HG03135 (cell line): ENCODE results near the gene SOX13.

ENCODE experiments used
- ATAC-seq: cut with Tn5 transposase; IDR thresholded peaks from one replicate; pipeline ENCODE4 v1.9.1; 2021; ENCODE audit warnings: mild to moderate bottlenecking, moderate library complexity; ENCODE audit not compliant: unreplicated experiment

SOX13 gene

GRCh38 chr1:204103431-204103741 is 30.5 kb downstream of the SOX13 start:
- no peak for ATAC-seq

DNA sequence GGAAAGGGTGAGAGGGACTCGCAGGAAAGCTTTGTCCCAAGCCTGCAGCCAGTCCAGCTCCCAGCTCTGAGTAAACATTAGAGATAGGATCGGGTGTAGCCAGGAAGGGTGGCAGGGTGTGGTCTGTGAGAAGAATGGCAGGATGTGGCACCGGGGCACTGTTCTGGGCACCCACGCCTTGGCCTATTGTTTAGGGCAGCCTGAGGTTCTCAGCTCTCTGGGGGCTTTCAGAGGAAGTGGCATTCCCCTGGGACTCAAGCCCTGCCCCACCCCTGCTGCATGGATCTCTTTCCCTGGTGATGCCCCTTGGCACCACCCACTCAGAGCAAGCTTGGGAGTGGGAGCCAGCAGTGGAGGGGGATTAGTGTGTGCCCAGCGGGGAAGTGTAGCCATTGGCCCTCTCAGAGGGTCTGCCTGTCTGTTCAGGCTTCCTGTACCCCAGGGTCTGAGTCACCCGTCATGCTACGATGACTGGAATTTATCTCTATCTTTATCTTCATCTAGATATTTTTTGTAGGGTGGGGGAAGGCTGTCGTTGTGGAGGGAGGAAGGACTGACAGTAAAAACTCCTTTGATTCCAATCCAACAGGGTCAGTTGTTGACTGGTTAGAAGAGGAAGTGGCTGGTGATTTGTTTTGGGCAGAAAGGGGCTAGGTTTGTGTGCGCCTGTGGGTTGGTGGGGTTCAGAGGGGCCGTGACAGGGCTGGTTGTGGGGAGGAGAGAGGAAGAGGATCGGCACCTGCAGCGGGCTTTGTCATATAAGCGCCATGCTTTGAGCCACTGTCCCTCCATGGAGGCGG is 31.6 kb downstream of the SOX13 start:
- no peak for ATAC-seq

DNA sequence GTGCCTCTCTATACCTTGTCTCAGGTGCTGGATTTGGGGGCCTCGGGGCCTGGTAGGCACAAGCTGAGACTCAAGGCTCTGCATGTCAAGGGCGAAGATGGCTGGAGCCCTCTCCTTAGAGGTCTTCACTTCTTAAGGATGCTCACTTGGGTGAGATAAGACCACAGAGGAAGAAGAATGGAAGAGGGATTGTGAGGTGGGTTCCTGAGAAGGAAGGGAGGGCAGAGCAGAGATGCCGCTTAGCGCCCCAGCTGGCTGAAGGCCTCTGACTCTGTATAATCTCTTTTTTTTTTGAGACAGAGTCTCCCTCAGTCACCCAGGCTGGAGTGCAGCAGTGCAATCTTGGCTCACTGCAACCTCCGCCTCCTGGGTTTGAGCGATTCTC is 32.2 kb downstream of the SOX13 start:
- no peak for ATAC-seq

DNA sequence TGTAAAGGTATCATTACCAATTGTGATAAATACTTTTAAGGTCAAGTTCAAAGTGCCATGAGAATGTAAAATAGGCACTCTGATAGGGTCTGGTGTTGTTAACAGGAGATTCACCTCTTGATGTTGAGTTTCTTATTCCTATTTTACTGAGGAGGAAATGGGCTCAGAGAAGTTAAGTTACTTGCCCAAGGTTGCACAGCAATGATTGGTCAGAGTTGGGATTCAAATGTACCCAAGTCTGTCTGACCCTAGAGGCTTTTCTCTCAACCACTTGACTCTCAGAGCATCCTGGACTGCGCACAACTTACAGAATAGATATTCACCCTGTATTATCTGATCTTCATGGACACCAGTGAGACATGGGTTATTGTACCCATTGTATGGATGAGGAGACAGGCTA is 33.9 kb downstream of the SOX13 start:
- ATAC-seq, result no peak

GRCh38 chr1:204107892-204108291 is 35.0 kb downstream of the SOX13 start:
- no peak for ATAC-seq

DNA sequence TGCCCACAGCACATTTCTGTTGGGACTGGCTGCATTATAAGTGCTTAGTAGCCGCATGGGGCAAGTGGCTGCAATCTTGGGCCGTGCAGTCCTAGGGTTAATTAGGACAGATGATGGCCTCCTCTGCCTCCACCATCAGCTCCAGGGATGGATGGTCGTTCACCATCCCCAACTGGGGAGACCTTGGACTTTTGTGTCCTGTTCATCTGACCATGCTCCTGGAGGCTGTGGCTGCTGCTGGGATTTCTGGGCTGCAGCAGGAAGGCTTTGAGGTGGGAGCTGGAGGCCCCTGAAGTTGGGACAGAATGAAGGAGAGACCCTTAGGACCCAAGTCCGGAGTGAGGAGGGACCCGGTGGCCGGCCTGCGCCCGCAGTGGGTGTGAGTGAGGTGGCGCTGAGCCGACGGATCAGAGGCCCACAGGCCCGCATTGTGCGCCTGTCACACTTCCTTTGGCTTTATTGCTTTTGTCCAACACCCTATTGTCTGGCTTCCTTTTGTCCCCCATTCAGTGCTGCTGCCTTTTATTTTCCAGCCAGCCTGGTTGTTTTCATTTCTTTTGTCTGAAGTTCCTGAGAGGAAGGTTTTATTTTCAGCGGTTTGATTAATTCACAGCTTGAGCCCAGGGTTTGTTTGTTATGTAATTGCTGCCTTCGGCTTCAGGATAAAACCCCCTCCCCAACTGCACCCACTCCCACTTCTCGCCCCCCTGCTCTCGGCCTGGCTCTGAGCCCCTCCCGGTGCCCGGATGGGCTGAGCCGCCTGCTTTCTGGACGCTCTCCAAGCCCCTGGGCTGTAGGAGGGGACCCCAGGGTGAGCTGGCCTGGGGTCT is 35.6 kb downstream of the SOX13 start:
- no peak for ATAC-seq

DNA sequence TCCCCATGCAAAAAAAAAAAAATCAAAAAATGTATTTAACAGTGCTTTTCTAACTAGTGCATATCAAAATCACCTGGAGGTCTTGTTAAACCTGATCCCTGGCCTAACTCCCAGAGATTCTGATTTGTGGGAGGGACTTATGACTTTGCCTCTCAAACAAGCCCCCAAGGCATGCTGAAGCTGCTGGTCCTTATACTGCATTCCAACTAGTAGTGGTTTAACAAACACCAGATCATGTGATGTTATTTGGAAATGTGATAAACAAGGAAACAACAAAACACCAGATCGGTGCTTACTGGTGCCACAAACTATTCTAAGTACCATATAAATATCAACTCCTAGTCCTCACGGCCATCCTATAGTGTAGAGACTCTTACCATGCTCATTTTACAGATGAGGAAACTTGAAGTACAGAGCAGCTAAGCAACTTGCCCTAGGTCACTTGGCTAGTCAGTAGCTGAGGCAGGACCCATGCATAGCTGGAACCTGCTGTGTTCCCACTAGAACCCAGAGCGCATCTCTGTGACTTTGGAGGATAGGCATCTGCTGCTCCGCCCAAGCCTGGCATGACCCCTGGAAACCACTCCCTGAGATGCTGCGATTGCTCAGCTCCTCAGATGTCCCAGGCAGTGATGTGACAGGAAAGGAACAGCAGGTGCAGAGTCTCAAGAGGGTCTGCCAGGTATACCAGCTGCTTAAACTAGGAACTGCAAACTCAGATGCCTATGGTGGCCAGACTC is 38.1 kb downstream of the SOX13 start:
- ATAC-seq, result no peak

- no peak for ATAC-seq
These were observed 40.2 kb downstream of the SOX13 start for GRCh38 chr1:204112876-204113730.

GRCh38 chr1:204113896-204114295 is 41.0 kb downstream of the SOX13 start:
- ATAC-seq, result no peak

GRCh38 chr1:204114606-204115005 is 41.7 kb downstream of the SOX13 start:
- ATAC-seq, result no peak

- ATAC-seq, result no peak
These were observed 42.2 kb downstream of the SOX13 start for GRCh38 chr1:204115116-204115515.

DNA sequence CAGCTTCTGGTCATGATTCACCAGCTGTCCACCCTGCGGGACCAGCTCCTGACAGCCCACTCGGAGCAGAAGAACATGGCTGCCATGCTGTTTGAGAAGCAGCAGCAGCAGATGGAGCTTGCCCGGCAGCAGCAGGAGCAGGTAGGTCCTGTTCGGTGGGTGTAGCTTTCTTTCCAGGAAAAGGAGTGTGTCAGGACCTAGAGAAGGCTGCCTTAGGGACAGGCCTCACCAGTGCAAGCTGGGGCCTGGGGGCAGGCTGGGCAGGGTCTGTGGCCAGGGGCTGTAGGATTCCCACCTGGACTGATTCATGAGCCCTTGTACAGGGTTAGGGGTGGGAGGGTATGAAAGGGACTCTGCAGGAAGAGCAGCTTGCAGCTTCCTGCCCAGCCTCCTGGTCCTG is 43.6 kb downstream of the SOX13 start:
- ATAC-seq, result no peak

DNA sequence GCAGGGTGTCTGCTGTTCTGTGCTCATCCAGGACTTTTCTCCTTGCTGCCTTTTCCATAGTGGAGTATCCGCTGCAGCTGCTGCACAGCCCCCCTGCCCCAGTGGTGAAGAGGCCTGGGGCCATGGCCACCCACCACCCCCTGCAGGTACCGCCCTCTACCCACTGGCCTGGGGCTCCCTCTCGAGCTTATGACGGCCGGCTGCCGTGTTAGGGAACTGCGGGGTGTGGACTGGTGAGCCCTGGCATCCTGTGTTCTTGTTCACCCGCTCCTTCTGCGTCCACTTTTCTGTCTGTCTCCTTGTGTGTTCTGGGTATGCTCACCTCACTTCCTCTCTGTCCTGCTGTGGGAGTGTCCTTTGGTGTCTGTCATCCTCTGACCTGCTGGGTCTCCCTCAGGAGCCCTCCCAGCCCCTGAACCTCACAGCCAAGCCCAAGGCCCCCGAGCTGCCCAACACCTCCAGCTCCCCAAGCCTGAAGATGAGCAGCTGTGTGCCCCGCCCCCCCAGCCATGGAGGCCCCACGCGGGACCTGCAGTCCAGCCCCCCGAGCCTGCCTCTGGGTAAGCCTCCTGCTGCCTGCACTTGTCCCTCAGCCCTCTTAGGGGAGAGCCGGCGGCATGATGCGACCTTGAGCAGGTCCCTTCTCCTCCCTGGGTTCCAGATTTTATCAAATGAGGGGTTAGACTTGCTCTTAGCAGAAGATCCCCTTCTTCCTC is 49.1 kb downstream of the SOX13 start:
- no peak for ATAC-seq

DNA sequence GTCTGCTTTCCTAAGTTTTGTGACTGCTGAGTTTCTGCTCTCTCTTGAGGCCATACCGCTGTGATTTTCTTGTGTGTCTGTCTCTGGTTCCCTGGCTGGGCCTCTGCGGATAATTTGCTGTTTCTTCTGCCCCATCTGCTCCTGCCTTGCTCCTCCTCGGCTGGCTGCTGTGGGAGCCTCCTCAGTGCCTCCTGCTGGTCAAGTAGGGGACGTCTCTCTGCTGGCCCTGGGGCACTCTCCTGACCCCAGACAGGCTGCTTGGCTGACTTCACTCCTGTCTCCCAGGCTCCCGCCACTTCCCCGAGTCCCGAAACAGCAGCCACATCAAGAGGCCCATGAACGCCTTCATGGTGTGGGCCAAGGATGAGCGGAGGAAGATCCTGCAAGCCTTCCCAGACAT is 50.5 kb downstream of the SOX13 start:
- ATAC-seq, result no peak

DNA sequence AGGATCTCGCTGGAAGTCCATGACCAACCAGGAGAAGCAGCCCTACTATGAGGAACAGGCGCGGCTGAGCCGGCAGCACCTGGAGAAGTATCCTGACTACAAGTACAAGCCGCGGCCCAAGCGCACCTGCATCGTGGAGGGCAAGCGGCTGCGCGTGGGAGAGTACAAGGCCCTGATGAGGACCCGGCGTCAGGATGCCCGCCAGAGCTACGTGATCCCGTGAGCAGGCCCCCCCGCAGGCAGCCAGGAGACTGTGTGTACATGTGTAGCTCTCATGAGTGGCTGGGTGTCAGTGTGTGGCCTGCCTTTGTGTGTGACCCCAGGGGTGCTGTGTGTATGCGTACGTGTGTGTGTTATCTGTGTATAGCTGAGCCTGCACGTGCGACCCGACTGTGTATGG is 51.7 kb downstream of the SOX13 start:
- no peak for ATAC-seq

DNA sequence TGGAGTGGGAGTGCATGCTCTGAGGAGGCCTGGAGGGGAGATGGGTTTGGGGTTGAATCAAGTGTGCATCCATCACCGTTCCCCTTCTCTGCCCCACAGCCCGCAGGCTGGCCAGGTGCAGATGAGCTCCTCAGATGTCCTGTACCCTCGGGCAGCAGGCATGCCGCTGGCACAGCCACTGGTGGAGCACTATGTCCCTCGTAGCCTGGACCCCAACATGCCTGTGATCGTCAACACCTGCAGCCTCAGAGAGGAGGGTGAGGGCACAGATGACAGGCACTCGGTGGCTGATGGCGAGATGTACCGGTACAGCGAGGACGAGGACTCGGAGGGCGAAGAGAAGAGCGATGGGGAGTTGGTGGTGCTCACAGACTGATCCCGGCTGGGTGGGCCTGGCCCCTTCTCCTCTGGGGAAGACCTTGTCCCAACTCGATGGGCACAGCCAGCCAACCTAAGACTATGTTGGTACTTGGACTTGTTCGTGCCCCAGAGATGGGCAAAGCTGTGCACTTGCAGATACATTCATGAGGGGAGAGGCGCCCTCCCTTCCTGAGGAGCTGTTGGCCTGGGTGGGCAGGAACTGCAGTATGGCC is 52.9 kb downstream of the SOX13 start:
- ATAC-seq, result no peak

GRCh38 chr1:204126386-204126785 is 53.5 kb downstream of the SOX13 start:
- no peak for ATAC-seq

GRCh38 chr1:204126956-204127355 is 54.0 kb downstream of the SOX13 start:
- no peak for ATAC-seq

GRCh38 chr1:204127597-204128242 is 54.8 kb downstream of the SOX13 start:
- ATAC-seq, result no peak
